AG04449 (cell line): ENCODE measurements around the gene CDH3.

Experiments
- CTCF ChIA-PET: fragments of 350-600 bp; formaldehyde crosslinking; extraction: SDS; loops from one replicate; lab custom pipeline; 2021; ENCODE audit warnings: antibody characterized with exemption; lab: Yijun Ruan, JAX
- POLR2A ChIA-PET: fragments of 400-600, 350-600 bp; formaldehyde crosslinking; extraction: SDS; loops from one replicate; lab custom pipeline; 2020; ENCODE audit warnings: antibody characterized with exemption, inconsistent platforms; lab: Yijun Ruan, JAX
- DNase-seq: peaks from one replicate; pipeline ENCODE4 v3.0.0-alpha.2; 2010; ENCODE audit warnings: low read depth, low spot score
- H3K4me3 ChIP-seq: 2 replicates; pipeline ENCODE4 v1.5.1; 2011; ENCODE audit warnings: low read depth, mild to moderate bottlenecking, control low read depth, low read length
- TF ChIP-seq, protein P1 (sequence below): IDR thresholded peaks from one replicate; pipeline ENCODE4 v1.5.1; 2011; ENCODE audit warnings: mild to moderate bottlenecking, moderate library complexity, low read length, control low read depth, inconsistent platforms; ENCODE audit not compliant: insufficient read depth; ENCODE audit errors: missing control alignments

Gene CDH3

GRCh38 chr16:68732741-68733399 is 87.8 kb downstream of the CDH3 start:
- H3K4me3 ChIP-seq, result no peak overlapping the region
- TF ChIP-seq, protein P1, sequence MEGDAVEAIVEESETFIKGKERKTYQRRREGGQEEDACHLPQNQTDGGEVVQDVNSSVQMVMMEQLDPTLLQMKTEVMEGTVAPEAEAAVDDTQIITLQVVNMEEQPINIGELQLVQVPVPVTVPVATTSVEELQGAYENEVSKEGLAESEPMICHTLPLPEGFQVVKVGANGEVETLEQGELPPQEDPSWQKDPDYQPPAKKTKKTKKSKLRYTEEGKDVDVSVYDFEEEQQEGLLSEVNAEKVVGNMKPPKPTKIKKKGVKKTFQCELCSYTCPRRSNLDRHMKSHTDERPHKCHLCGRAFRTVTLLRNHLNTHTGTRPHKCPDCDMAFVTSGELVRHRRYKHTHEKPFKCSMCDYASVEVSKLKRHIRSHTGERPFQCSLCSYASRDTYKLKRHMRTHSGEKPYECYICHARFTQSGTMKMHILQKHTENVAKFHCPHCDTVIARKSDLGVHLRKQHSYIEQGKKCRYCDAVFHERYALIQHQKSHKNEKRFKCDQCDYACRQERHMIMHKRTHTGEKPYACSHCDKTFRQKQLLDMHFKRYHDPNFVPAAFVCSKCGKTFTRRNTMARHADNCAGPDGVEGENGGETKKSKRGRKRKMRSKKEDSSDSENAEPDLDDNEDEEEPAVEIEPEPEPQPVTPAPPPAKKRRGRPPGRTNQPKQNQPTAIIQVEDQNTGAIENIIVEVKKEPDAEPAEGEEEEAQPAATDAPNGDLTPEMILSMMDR, result no peak
- no peak for DNase-seq
- CTCF ChIA-PET, result interaction anchor here (0.7 kb wide), 1 partner anchor 12 kb away, joined by 3 read pairs; no protein-coding TSS in a partner anchor
- POLR2A ChIA-PET, result no interaction called here

- no peak for DNase-seq
- TF ChIP-seq, protein P1, result no peak
- ChIA-PET CTCF (no interaction called here), POLR2A (no interaction called here)
- H3K4me3 ChIP-seq, result no peak overlapping the region
Observed at GRCh38 chr16:68733570-68733969, 88.5 kb downstream of the CDH3 start.

- TF ChIP-seq, protein P1, result no peak
- H3K4me3 ChIP-seq, result no peak overlapping the region
- CTCF ChIA-PET, result no interaction called here
- DNase-seq, result no peak
- POLR2A ChIA-PET, result no interaction called here
Observed at GRCh38 chr16:68734782-68735181, 89.7 kb downstream of the CDH3 start.

DNA sequence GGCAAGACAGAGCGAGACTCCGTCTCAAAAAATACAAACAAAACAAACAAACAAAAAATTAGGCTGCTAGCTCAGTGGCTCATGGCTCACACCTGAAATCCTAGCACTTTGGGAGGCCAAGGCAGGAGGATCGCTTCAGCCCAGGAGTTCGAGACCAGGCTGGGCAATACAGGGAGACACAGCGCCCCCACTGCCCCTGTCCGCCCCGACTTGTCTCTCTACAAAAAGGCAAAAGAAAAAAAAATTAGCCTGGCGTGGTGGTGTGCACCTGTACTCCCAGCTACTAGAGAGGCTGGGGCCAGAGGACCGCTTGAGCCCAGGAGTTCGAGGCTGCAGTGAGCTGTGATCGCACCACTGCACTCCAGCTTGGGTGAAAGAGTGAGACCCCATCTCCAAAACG is 91.5 kb downstream of the CDH3 start:
- DNase-seq, result no peak
- no peak overlapping the region for H3K4me3 ChIP-seq
- POLR2A ChIA-PET, result no interaction called here
- CTCF ChIA-PET, result no interaction called here
- TF ChIP-seq, protein P1, result no peak

GRCh38 chr16:68737046-68737729 is 92.1 kb downstream of the CDH3 start, which contains the start of gene CDH1:
Gene CDH1, plus strand, starts transcription at chr16:68737292. Its CDS starts 124 bp downstream, at chr16:68737416.
- TF ChIP-seq, protein P1, result no peak
- DNase-seq, result no peak
- CTCF ChIA-PET, result no interaction called here
- no peak within 1 kb of the TSS for H3K4me3 ChIP-seq
- POLR2A ChIA-PET, result no interaction called here
